ENCODE results near the gene INTS2. TPM values are rescaled to one million over a fixed set of nuclear protein-coding genes. Genes with fewer than 3 reads are reported as not detected.
"Not testable (repeated sequence)": the region's sequence is repeated elsewhere in the genome, so short reads cannot be mapped to it uniquely, and the experiment has no call there.

INTS2 gene
- total RNA-seq, 4 donors from 2014 or later: 10.1 to 15.4 (median 11.4) TPM

DNA sequence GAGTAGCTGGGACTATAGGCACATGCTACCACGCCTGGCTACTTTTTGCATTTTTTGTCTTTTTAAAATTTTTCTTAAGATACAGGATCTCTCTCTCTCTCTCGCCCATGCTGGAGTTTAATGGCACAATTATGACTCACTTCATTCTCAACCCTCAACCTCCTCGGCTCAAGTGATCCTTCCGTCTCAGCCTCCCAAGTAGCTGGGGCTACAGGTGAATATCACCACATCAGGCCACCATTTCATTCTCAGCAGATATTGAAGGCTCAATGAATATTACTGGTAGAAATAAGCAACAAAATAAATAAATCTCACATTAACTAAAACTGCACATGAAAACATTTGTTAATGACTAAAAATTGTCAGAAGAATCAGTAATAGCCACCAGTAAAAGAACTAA lies 106.1 kb downstream of the INTS2 start:
- Histone ChIP-seq H3K27ac (replicated peaks in 1 of 4) (no peak overlapping the region), H3K36me3 (no peaks in the 10 kb centered on the region), H3K27me3 (no peaks in the 10 kb centered on the region), H3K9me3 (no peaks in the 10 kb centered on the region), H3K4me3 (no peak overlapping the region), H3K4me1 (no peaks in the 10 kb centered on the region)
- no peak for DNase-seq (ENCODE audit: extremely low spot score)
- intact Hi-C loops (cut with DNase I): no loop called here
- WGBS: 83% methylated on average over 4 of the region's 4 CpGs
- TF ChIP-seq POLR2A (IDR thresholded peaks at IDR 0.05; ENCODE audit: low read depth): no peak
- TF ChIP-seq EP300 (IDR thresholded peaks at IDR 0.05): no peak
- TF ChIP-seq, protein P1, sequence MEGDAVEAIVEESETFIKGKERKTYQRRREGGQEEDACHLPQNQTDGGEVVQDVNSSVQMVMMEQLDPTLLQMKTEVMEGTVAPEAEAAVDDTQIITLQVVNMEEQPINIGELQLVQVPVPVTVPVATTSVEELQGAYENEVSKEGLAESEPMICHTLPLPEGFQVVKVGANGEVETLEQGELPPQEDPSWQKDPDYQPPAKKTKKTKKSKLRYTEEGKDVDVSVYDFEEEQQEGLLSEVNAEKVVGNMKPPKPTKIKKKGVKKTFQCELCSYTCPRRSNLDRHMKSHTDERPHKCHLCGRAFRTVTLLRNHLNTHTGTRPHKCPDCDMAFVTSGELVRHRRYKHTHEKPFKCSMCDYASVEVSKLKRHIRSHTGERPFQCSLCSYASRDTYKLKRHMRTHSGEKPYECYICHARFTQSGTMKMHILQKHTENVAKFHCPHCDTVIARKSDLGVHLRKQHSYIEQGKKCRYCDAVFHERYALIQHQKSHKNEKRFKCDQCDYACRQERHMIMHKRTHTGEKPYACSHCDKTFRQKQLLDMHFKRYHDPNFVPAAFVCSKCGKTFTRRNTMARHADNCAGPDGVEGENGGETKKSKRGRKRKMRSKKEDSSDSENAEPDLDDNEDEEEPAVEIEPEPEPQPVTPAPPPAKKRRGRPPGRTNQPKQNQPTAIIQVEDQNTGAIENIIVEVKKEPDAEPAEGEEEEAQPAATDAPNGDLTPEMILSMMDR (IDR thresholded peaks at IDR 0.05): no peak
- TF ChIP-seq POLR2AphosphoS5 (IDR thresholded peaks at IDR 0.05): no peak

DNA sequence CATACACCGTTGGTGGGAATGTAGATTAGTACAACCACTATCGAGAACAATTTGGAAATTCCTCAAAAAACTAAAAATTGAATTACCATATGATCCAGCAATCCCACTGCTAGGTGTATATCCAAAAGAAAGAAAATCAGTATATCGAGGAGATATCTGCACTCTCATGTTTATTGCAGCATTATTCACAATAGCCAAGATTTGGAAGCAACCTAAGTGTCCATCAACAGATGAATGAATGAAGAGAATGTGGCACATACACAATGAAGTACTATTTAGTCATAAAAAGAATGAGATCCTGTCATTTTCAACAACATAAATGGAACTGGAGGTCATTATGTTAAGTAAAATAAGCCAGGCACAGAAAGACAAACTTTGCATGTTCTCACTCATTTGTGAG lies 108.5 kb downstream of the INTS2 start:
- H3K9me3 ChIP-seq; intact Hi-C loops (cut with DNase I); H3K27ac ChIP-seq (replicated peaks in 1 of 4); DNase-seq (ENCODE audit: extremely low spot score); H3K36me3 ChIP-seq; H3K4me1 ChIP-seq; H3K27me3 ChIP-seq; H3K4me3 ChIP-seq: not testable (repeated sequence)
- WGBS: 97% methylated on average over 3 of the region's 3 CpGs

DNA sequence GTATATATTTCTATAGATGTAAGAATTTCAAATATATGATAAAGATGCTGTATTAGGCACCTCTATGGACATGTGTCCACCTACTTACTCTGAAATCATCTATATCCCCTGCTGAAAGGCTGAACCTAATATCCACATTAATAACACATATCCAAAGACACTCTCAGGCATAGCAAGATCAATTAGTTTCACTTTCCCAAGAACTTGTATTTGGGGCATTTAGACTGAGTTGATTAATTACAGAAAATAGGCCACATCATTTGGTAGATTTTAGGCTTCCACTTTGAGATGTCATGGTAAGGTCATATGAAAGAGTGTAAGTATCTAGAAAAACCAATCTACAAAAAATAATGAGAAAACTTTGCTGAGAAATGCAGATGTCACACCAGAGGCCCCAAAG lies 109.6 kb downstream of the INTS2 start:
- Histone ChIP-seq H3K27me3 (no peaks in the 10 kb centered on the region), H3K27ac (replicated peaks in 1 of 4) (no peak overlapping the region), H3K4me3 (no peak overlapping the region), H3K9me3 (no peaks in the 10 kb centered on the region), H3K36me3 (no peaks in the 10 kb centered on the region), H3K4me1 (no peaks in the 10 kb centered on the region)
- intact Hi-C loops (cut with DNase I): no loop called here
- no peak for DNase-seq (ENCODE audit: extremely low spot score)
- TF ChIP-seq EP300 (IDR thresholded peaks at IDR 0.05) (no peak), POLR2A (IDR thresholded peaks at IDR 0.05; ENCODE audit: low read depth) (no peak), POLR2AphosphoS5 (IDR thresholded peaks at IDR 0.05) (no peak)
- TF ChIP-seq, protein P1 (IDR thresholded peaks at IDR 0.05): no peak

DNA sequence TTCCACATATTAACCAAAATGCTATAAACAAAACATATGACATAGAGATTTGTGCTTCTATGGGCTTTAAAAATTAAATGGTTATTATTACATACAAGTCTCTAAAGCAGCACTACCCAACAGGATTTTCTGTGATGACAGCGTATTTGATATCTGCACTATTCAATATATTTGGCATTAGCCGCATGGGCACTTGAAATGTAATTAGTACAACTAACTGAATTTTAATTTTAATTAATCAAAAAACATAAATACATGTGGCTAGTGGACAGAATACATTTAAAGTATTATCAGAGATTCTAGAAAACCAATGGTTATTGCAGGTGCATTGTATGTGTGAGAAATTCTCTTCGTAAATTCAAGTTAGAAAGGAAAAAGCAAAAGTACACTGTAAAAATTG lies 110.3 kb downstream of the INTS2 start:
- intact Hi-C loops (cut with DNase I): no loop called here
- Histone ChIP-seq H3K9me3 (no peaks in the 10 kb centered on the region), H3K27ac (replicated peaks in 1 of 4) (no peak overlapping the region), H3K4me3 (no peak overlapping the region), H3K36me3 (no peaks in the 10 kb centered on the region), H3K4me1 (no peaks in the 10 kb centered on the region), H3K27me3 (no peaks in the 10 kb centered on the region)
- WGBS: 99% methylated on average over 3 of the region's 3 CpGs
- TF ChIP-seq, protein P1 (IDR thresholded peaks at IDR 0.05): no peak
- TF ChIP-seq POLR2A (IDR thresholded peaks at IDR 0.05; ENCODE audit: low read depth) (no peak), POLR2AphosphoS5 (IDR thresholded peaks at IDR 0.05) (no peak), EP300 (IDR thresholded peaks at IDR 0.05) (no peak)
- no peak for DNase-seq (ENCODE audit: extremely low spot score)

DNA sequence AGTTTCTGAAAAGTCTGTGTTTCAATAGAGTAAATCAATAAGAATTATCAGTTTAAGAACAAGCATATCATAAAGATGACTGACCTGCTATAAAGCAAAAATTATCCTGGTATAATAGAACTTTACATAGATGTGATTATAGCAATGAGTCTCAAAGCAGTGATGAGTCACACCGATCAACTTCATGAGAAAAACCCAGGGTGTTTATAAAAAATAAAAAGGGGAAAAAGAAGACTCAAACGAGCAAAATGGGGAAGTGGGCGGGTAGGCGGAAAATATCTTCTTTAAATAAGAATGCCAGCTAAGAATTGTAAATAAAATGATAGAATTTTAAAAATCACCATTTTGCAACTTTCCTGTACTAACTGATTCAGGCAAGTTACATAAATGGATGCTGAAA lies 111.2 kb downstream of the INTS2 start:
- H3K9me3 ChIP-seq: no peaks in the 10 kb centered on the region
- intact Hi-C loops (cut with DNase I): no loop called here
- H3K36me3 ChIP-seq: no peaks in the 10 kb centered on the region
- no peaks in the 10 kb centered on the region for H3K27me3 ChIP-seq
- no peak for DNase-seq (ENCODE audit: extremely low spot score)
- no peak overlapping the region for H3K27ac ChIP-seq (replicated peaks in 1 of 4)
- no peaks in the 10 kb centered on the region for H3K4me1 ChIP-seq
- TF ChIP-seq, protein P1 (IDR thresholded peaks at IDR 0.05): no peak
- TF ChIP-seq EP300 (IDR thresholded peaks at IDR 0.05) (no peak), POLR2A (IDR thresholded peaks at IDR 0.05; ENCODE audit: low read depth) (no peak), POLR2AphosphoS5 (IDR thresholded peaks at IDR 0.05) (no peak)
- H3K4me3 ChIP-seq: no peak overlapping the region
- 73% methylated on average over 4 of the region's 4 CpGs for WGBS
